HPDE6-E6E7 (cell line): ENCODE results near the gene PKN1.

Experiments
- DNase-seq: peaks from one replicate; pipeline ENCODE4 v3.0.0; 2011; ENCODE audit warnings: missing footprints; ENCODE audit errors: extremely low spot score

PKN1 gene

DNA sequence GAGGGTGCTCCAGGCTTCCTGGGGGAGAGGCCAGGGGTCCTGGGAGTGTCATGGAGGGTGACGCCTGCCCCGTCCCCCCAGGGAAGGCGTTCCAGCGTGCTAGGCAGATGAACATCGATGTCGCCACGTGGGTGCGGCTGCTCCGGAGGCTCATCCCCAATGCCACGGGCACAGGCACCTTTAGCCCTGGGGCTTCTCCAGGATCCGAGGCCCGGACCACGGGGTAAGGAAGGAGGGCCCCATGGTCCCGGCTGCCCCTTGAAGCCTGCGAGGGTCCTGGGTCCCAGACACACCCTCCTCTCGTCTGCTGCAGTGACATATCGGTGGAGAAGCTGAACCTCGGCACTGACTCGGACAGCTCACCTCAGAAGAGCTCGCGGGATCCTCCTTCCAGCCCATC lies 30.6 kb downstream of the PKN1 start:
- DNase-seq, result no peak

DNA sequence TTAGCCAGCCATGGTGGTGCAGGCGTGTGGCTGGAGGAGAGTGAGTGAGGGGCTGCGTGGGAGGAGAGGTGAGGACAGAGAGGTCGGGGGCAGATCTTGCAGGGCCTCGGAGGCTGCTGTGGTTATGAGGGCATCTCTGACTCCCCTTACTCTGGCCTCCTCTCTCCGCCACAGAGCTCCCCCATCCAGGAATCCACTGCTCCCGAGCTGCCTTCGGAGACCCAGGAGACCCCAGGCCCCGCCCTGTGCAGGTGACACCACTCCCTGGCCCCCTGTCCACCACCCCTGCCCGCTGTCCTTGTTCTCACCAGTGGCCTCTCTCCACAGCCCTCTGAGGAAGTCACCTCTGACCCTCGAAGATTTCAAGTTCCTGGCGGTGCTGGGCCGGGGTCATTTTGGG lies 34.3 kb downstream of the PKN1 start:
- DNase-seq, result no peak

DNA sequence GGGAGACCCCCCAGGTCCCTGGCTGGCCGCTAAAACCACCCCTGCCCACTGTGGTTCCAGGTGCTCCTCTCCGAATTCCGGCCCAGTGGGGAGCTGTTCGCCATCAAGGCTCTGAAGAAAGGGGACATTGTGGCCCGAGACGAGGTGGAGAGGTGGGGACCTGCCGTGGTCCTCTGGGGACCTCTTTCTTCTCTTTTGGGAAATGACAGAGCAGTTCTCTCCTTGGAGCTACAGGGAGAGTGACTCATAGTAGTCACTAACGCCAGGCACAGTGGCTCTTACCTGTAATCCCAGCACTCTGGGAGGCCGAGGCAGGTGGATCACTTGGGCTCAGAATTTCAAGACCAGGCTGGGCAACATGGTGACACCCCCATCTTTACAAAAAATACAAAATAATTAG lies 34.7 kb downstream of the PKN1 start:
- DNase-seq, result no peak

DNA sequence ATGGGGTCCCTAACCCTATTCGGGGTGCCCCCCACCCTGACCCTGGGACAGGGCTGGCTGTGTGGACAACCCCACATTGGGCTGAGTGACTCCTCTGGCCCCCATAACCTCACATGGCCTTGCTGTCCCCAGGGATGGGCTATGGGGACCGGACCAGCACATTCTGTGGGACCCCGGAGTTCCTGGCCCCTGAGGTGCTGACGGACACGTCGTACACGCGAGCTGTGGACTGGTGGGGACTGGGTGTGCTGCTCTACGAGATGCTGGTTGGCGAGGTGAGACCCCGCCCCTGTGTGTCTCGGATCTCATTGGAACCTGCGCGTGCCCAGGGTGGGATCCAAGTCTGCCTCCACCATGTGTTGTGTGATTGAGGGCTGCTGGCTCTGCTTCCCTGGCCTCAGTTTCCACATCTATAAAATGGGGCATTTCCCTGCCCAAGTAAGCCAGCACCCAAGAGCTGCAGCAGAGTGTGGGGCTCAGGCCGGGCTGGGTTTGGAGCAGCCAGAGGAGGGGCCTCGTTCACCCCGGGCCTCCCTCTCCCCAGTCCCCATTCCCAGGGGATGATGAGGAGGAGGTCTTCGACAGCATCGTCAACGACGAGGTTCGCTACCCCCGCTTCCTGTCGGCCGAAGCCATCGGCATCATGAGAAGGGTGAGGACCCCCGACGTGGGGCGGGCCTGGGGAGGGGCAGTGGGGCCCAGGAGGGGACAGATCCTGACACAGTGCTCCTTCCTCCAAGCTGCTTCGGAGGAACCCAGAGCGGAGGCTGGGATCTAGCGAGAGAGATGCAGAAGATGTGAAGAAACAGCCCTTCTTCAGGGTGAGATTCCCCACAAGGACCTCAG lies 37.1 kb downstream of the PKN1 start:
- DNase-seq, result no peak

- no peak for DNase-seq
These were observed 38.5 kb downstream of the PKN1 start for GRCh38 chr19:14471436-14472187.

DNA sequence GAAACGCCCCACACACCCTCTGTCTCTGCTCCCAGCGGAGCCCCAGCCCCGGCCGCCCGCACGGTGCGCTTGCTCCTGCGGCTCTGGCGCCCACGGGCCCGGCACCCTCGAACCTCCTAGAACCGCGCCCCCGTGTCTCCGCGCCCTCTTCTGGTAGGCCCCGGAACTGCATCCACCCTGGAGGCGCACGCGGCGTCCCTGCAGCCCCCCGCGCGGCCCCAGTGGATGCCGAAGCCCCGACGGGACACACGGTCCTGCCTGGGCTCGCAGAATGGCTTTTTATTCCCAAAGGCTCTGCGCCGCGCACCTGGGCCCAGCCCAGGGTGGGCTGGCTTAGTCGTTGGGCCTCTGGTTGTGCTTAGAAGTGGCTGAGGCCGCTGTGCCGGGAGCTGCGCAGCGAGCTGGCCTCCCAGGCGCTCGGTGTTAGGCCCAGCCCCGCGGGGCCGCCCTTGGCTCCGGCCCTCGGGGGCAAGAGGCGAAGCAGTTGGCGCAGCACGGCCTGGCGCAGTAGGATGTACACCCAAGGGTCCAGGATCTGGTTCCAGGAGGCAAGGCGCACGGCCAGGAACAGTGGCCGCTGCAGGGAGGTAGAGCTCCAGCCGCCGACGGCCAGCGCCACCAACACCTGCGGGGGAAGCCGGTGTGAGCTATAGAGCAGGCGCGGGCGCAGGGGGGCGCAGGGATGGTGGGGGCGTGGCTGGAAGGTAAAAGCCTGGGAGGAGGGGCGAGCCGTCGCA lies 39.3 kb downstream of the PKN1 start:
- DNase-seq, result no peak

- DNase-seq, result no peak
These were observed 40.2 kb downstream of the PKN1 start for GRCh38 chr19:14473073-14473977.

DNA sequence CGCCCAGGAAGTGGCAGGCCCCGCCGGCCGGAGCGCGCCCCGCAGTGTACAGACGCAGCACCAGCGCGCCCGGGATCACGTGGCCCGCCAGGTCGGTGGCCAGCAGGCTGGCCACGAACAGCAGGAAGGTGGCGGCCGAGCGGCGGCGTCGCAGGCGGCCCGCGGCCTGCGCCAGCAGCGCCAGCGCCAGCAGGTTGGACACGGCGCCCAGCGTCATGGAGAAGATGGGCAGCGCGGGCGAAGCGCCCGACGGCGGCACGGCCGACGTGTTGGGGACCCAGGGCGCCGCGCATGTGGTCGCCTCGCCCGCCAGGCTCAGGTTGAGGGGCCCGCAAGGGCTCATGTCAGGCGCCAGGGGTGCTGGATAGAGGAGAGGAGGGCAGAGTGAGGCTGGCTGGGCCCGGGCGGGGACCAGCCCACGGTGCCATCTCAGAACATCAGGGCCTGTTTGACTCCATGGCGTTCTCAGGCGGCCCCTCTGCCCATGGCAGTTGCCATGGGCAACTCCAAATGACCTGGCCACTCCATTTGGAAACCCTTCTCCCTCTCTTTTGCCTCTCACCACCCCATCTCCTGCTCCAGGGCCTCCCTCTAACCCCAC lies 41.0 kb downstream of the PKN1 start:
- no peak for DNase-seq

- DNase-seq, result no peak
These were observed 41.7 kb downstream of the PKN1 start for GRCh38 chr19:14474827-14475226.

- no peak for DNase-seq
These were observed 42.4 kb downstream of the PKN1 start, which contains the start of gene PTGER1 for GRCh38 chr19:14475251-14476073. Gene PTGER1, minus strand, starts transcription at chr19:14475354. Its CDS starts 1,034 bp downstream, at chr19:14474320.

- no peak for DNase-seq
These were observed 43.2 kb downstream of the PKN1 start for GRCh38 chr19:14476327-14476672.

- peak; percentile 89 for DNase-seq
These were observed 43.7 kb downstream of the PKN1 start for GRCh38 chr19:14476673-14477401.

GRCh38 chr19:14477418-14478112 lies 44.5 kb downstream of the PKN1 start:
- DNase-seq, result no peak

- DNase-seq, result no peak
These were observed 45.0 kb downstream of the PKN1 start for GRCh38 chr19:14478113-14478545.

DNA sequence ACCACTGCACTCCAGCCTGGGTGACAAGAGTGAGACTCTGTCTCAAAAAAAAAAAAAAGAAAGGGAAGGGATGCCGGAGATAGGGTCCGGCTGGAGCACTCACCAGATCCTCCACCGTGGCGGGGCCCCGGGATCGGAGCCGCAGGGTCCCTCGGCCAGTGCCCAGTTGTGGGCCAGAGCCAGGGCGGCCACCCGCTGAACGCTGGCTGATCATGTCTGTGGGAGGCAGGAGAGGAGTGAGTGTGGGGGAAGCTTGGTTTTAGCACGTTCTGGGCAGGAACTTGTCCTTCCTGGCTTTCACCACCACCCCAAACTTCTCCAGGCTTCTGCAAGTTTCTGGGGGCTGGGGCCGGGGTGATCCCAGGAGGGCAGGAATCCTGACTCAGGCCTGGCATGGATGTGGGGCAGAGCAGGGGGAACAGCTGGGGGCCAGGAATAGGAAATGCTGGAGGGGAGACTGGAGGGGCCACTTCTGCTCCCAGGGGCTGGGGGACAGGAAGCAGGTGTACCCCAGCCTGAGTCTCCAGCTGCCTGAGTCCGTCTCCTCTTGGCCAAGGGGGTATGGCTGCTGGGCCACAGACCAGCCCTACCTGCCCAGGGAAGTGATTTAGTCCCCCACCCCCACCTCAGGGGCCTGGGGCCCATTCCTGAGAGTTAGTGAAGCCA lies 46.3 kb downstream of the PKN1 start:
- DNase-seq, result no peak

DNA sequence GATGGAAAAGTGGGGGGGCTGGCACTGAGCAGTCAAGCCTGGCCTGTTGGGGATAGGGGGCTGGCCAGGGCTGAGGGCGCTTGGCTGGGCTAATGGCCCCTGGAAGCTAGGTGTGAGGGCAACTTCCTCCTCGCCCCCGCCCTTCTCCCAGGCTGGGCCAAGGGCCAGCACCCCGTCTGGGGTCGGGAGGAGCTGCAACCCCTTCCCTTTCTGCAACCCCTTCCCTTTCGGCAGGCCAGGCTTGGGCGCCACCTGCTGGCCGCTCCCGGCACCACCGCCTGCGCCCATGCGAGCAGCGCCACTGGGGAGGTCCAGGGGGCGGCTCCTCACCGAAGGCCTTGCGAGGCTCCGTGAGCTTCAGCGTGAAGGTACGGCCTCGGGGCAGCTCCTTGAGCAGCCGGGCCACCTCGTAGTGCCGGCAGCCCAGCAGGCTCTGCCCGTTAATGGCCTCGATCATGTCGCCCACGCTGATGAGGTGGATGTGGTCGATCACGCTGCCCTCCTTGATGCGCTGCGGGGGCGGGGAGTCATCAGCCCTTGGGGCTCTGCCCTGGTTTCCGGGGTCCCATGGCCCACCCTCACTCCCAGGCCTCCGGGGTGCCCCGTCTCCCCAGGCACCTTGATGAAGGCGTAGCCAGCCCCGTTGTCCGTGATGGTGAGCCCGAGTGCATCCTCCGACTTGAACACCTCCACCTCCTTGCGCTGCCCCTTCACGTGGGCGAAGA lies 47.0 kb downstream of the PKN1 start:
- DNase-seq, result no peak

DNA sequence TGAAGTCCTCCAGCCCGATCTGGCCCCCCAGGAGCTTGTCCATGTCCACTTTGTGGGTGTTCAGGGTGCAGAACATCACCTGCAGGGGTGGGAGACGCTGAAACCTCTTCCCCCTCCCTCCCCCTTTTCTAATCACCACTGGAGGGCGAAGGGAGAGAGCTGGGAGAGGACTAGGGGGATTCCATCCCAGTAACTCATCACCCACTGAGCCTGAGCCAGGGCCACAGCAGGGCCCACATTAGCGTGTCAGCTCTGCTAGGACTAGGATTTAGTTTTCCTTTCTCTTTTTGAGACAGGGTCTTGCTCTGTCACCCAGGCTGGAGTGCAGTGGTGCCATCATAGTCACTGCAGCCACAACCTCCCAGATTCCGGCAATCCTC lies 47.6 kb downstream of the PKN1 start:
- no peak for DNase-seq
